ENCODE results near the gene CCL15. TPM values are rescaled to one million over a fixed set of nuclear protein-coding genes. Genes with fewer than 3 reads are reported as not detected.

Gene CCL15
- total and polyA plus RNA-seq, 2 donors from 2014 or later: 0.82 to 22.2 TPM

DNA sequence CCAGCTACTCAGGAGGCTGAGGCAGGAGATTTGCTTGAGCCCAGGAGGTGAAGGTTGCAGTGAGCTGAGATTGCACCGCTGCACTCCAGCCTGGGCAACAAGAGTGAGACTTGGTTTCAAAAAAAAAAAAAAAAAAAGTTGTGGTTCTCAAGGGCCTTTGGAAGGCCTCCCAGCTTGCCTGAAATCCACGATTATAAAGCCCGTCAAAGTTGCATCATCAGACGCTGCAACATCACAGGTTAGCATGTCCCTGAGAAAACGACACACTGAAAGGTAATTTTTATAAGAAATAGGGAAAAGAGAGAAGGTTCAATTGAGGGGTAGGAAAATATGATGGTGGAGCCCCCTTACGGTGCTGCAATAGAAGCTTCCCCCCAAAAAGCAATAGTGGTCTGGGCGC, 53.3 kb downstream of the CCL15 start:
- no peaks in the 10 kb centered on the region for H3K36me3 ChIP-seq (ENCODE audit: control insufficient read depth in 2 of 3, insufficient read depth in 3 of 3, low read length in 3 of 3)
- H3K9ac ChIP-seq (ENCODE audit: low read length in 3 of 3): no peak overlapping the region
- intact Hi-C loops (cut with DNase I): no loop called here
- H3K9me3 ChIP-seq (ENCODE audit: control insufficient read depth in 2 of 3, insufficient read depth in 1 of 3, low read length in 3 of 3): no peaks in the 10 kb centered on the region
- no peak overlapping the region for H3K27ac ChIP-seq (ENCODE audit: low read depth in 2 of 2, low read length in 2 of 2)
- H3K4me3 ChIP-seq (ENCODE audit: low read length in 3 of 3): no peak overlapping the region
- FAIRE-seq (no peak), DNase-seq (no peak)
- H3K4me1 ChIP-seq (ENCODE audit: control insufficient read depth in 2 of 3, insufficient read depth in 2 of 3, low read depth in 1 of 3, low read length in 3 of 3): no peaks in the 10 kb centered on the region
- TF ChIP-seq, protein P1, sequence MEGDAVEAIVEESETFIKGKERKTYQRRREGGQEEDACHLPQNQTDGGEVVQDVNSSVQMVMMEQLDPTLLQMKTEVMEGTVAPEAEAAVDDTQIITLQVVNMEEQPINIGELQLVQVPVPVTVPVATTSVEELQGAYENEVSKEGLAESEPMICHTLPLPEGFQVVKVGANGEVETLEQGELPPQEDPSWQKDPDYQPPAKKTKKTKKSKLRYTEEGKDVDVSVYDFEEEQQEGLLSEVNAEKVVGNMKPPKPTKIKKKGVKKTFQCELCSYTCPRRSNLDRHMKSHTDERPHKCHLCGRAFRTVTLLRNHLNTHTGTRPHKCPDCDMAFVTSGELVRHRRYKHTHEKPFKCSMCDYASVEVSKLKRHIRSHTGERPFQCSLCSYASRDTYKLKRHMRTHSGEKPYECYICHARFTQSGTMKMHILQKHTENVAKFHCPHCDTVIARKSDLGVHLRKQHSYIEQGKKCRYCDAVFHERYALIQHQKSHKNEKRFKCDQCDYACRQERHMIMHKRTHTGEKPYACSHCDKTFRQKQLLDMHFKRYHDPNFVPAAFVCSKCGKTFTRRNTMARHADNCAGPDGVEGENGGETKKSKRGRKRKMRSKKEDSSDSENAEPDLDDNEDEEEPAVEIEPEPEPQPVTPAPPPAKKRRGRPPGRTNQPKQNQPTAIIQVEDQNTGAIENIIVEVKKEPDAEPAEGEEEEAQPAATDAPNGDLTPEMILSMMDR (IDR thresholded peaks at IDR 0.05; ENCODE audit: borderline replicate concordance, extremely low read depth, insufficient read depth): no peak
- H3K27me3 ChIP-seq (ENCODE audit: control insufficient read depth, insufficient read depth, low read length): no peaks in the 10 kb centered on the region

Other genes starting within 250 kb of the CCL15 start
- gene GAS2L2, start 248.3 kb downstream of the CCL15 start, total RNA-seq: not detected
- not detected for gene GAS2L2, start 248.3 kb downstream of the CCL15 start, polyA plus RNA-seq (ENCODE audit: insufficient read depth, low read depth, low replicate concordance)
- gene C17orf50, start 240.7 kb downstream of the CCL15 start, total RNA-seq: not detected
- 0.41 TPM for gene C17orf50, start 240.7 kb downstream of the CCL15 start, polyA plus RNA-seq (ENCODE audit: insufficient read depth, low read depth, low replicate concordance)
- gene MMP28, start 205.9 kb downstream of the CCL15 start, total RNA-seq: 4.5 TPM
- gene MMP28, start 205.9 kb downstream of the CCL15 start, polyA plus RNA-seq (ENCODE audit: insufficient read depth, low read depth, low replicate concordance): 10.3 TPM
- gene TAF15, start 192.1 kb downstream of the CCL15 start, total RNA-seq: 149 TPM
- gene TAF15, start 192.1 kb downstream of the CCL15 start, polyA plus RNA-seq (ENCODE audit: insufficient read depth, low read depth, low replicate concordance): 66.3 TPM
- 0.16 TPM for gene HEATR9, start 132.7 kb downstream of the CCL15 start, total RNA-seq
- not detected for gene HEATR9, start 132.7 kb downstream of the CCL15 start, polyA plus RNA-seq (ENCODE audit: insufficient read depth, low read depth, low replicate concordance)
- 10.3 TPM for gene CCL5, start 121.2 kb downstream of the CCL15 start, total RNA-seq
- gene CCL5, start 121.2 kb downstream of the CCL15 start, polyA plus RNA-seq (ENCODE audit: insufficient read depth, low read depth, low replicate concordance): 4.2 TPM
- gene RDM1, start 70.8 kb downstream of the CCL15 start, total RNA-seq: not detected
- 0.56 TPM for gene RDM1, start 70.8 kb downstream of the CCL15 start, polyA plus RNA-seq (ENCODE audit: insufficient read depth, low read depth, low replicate concordance)
- gene LYZL6, start 57.8 kb downstream of the CCL15 start, total RNA-seq: not detected
- gene LYZL6, start 57.8 kb downstream of the CCL15 start, polyA plus RNA-seq (ENCODE audit: insufficient read depth, low read depth, low replicate concordance): not detected
- gene CCL16, start 20.1 kb downstream of the CCL15 start, total RNA-seq: 0.79 TPM
- gene CCL16, start 20.1 kb downstream of the CCL15 start, polyA plus RNA-seq (ENCODE audit: insufficient read depth, low read depth, low replicate concordance): not detected
- gene CCL14, start 14.8 kb downstream of the CCL15 start, total RNA-seq: 134 TPM
- gene CCL14, start 14.8 kb downstream of the CCL15 start, polyA plus RNA-seq (ENCODE audit: insufficient read depth, low read depth, low replicate concordance): 14.2 TPM
- 18.1 TPM for gene CCL23, start 16.4 kb upstream of the CCL15 start, total RNA-seq
- gene CCL23, start 16.4 kb upstream of the CCL15 start, polyA plus RNA-seq (ENCODE audit: insufficient read depth, low read depth, low replicate concordance): 4.8 TPM
- gene CCL18, start 62.7 kb upstream of the CCL15 start, total RNA-seq: 4.5 TPM
- gene CCL18, start 62.7 kb upstream of the CCL15 start, polyA plus RNA-seq (ENCODE audit: insufficient read depth, low read depth, low replicate concordance): not detected
- gene CCL3, start 88.6 kb upstream of the CCL15 start, total RNA-seq: 4.2 TPM
- gene CCL3, start 88.6 kb upstream of the CCL15 start, polyA plus RNA-seq (ENCODE audit: insufficient read depth, low read depth, low replicate concordance): 6.6 TPM
- gene CCL4, start 102.3 kb upstream of the CCL15 start, total RNA-seq: 5.1 TPM
- 3.9 TPM for gene CCL4, start 102.3 kb upstream of the CCL15 start, polyA plus RNA-seq (ENCODE audit: insufficient read depth, low read depth, low replicate concordance)
- 7.7 TPM for gene TBC1D3B, start 175.1 kb upstream of the CCL15 start, total RNA-seq
- gene TBC1D3B, start 175.1 kb upstream of the CCL15 start, polyA plus RNA-seq (ENCODE audit: insufficient read depth, low read depth, low replicate concordance): 1.3 TPM
- gene CCL3L1, start 195.2 kb upstream of the CCL15 start, total RNA-seq: 0.38 TPM
- 1.2 TPM for gene CCL3L1, start 195.2 kb upstream of the CCL15 start, polyA plus RNA-seq (ENCODE audit: insufficient read depth, low read depth, low replicate concordance)
- gene CCL4L2, start 209.5 kb upstream of the CCL15 start, total RNA-seq: 1.6 TPM
- gene CCL4L2, start 209.5 kb upstream of the CCL15 start, polyA plus RNA-seq (ENCODE audit: insufficient read depth, low read depth, low replicate concordance): 3.4 TPM

Data from kidney (tissue), 14 donors.